Skin of body (tissue), 2 donors: ENCODE results near the gene USP17L17. TPM values are rescaled to one million over a fixed set of nuclear protein-coding genes. Genes with fewer than 3 reads are reported as not detected.
"Not testable (repeated sequence)": the region's sequence is repeated elsewhere in the genome, so short reads cannot be mapped to it uniquely, and the experiment has no call there.

Experiments
- DNase-seq: peaks from one replicate; lab custom pipeline; 2025; lab: John Stamatoyannopoulos, UW
- total RNA-seq: library from RNA; depleted of rRNA; stranded (reverse); fragments of >200 nt; gene quantifications from one replicate; pipeline ENCODE4 v1.2.3, GENCODE V29; 2014

The USP17L17 gene
- not detected for total RNA-seq

- DNase-seq, result not testable (repeated sequence)
Measured at GRCh38 chr4:9243579-9243978, at the start of gene USP17L17. USP17L17 (plus strand) TSS chr4:9243879; CDS start chr4:9243879, 0 bp downstream.

GRCh38 chr4:9210357-9210756, 33.3 kb upstream of the USP17L17 start, which contains the start of gene USP17L10:
USP17L10 (plus strand) TSS chr4:9210657; CDS start chr4:9210657, 0 bp downstream.
- DNase-seq, result not testable (repeated sequence)

- not testable (repeated sequence) for DNase-seq
Measured at GRCh38 chr4:9214701-9215100, 29.0 kb upstream of the USP17L17 start.

- DNase-seq, result not testable (repeated sequence)
Measured at GRCh38 chr4:9215105-9215504, 28.6 kb upstream of the USP17L17 start, which contains the start of gene USP17L11. USP17L11 (plus strand) TSS chr4:9215405; CDS start chr4:9215405, 0 bp downstream.

- not testable (repeated sequence) for DNase-seq
Measured at GRCh38 chr4:9219852-9220251, 23.8 kb upstream of the USP17L17 start, which contains the start of gene USP17L12. USP17L12 (plus strand) TSS chr4:9220152; CDS start chr4:9220152, 0 bp downstream.

GRCh38 chr4:9224596-9224995, 19.1 kb upstream of the USP17L17 start, which contains the start of gene USP17L13:
USP17L13 (plus strand) TSS chr4:9224896; CDS start chr4:9224896, 0 bp downstream.
- not testable (repeated sequence) for DNase-seq

GRCh38 chr4:9230249-9230648, 13.4 kb upstream of the USP17L17 start:
- not testable (repeated sequence) for DNase-seq

GRCh38 chr4:9234085-9234484, 9.6 kb upstream of the USP17L17 start, which contains the start of gene USP17L15:
USP17L15 (plus strand) TSS chr4:9234385; CDS start chr4:9234385, 0 bp downstream.
- not testable (repeated sequence) for DNase-seq

- not testable (repeated sequence) for DNase-seq
Measured at GRCh38 chr4:9238461-9238860, 5.2 kb upstream of the USP17L17 start.

- DNase-seq, result not testable (repeated sequence)
Measured at GRCh38 chr4:9247953-9248680, 4.4 kb downstream of the USP17L17 start, which contains the start of gene USP17L18. USP17L18 (plus strand) TSS chr4:9248630; CDS start chr4:9248630, 0 bp downstream.

GRCh38 chr4:9253078-9253477, 9.4 kb downstream of the USP17L17 start, which contains the start of gene USP17L19:
USP17L19 (plus strand) TSS chr4:9253378; CDS start chr4:9253378, 0 bp downstream.
- DNase-seq, result not testable (repeated sequence)

- DNase-seq, result not testable (repeated sequence)
Measured at GRCh38 chr4:9257824-9258223, 14.1 kb downstream of the USP17L17 start, which contains the start of gene USP17L20. USP17L20 (plus strand) TSS chr4:9258124; CDS start chr4:9258124, 0 bp downstream.

- not testable (repeated sequence) for DNase-seq
Measured at GRCh38 chr4:9262572-9262971, 18.9 kb downstream of the USP17L17 start, which contains the start of gene USP17L21. USP17L21 (plus strand) TSS chr4:9262872; CDS start chr4:9262872, 0 bp downstream.

GRCh38 chr4:9267319-9267718, 23.6 kb downstream of the USP17L17 start, which contains the start of gene USP17L22:
USP17L22 (plus strand) TSS chr4:9267619; CDS start chr4:9267619, 0 bp downstream.
- not testable (repeated sequence) for DNase-seq

GRCh38 chr4:9271719-9272118, 28.0 kb downstream of the USP17L17 start:
- not testable (repeated sequence) for DNase-seq

Other genes starting within 250 kb of the USP17L17 start
- not detected for gene FAM90A26, start 73.5 kb upstream of the USP17L17 start, total RNA-seq
- not detected for gene USP17L10, start 33.2 kb upstream of the USP17L17 start, total RNA-seq
- not detected for gene USP17L11, start 28.5 kb upstream of the USP17L17 start, total RNA-seq
- not detected for gene USP17L12, start 23.7 kb upstream of the USP17L17 start, total RNA-seq
- gene USP17L13, start 19.0 kb upstream of the USP17L17 start, total RNA-seq, result not detected
- not detected for gene USP17L15, start 9.5 kb upstream of the USP17L17 start, total RNA-seq
- gene USP17L18, start 4.8 kb downstream of the USP17L17 start, total RNA-seq, result not detected
- not detected for gene USP17L19, start 9.5 kb downstream of the USP17L17 start, total RNA-seq
- gene USP17L20, start 14.2 kb downstream of the USP17L17 start, total RNA-seq, result not detected
- gene USP17L21, start 19.0 kb downstream of the USP17L17 start, total RNA-seq, result not detected
- gene USP17L22, start 23.7 kb downstream of the USP17L17 start, total RNA-seq, result not detected
- gene USP17L24, start 81.3 kb downstream of the USP17L17 start, total RNA-seq, result not detected
- gene USP17L25, start 86.0 kb downstream of the USP17L17 start, total RNA-seq, result not detected
- gene USP17L26, start 90.8 kb downstream of the USP17L17 start, total RNA-seq, result not detected
- gene USP17L5, start 95.5 kb downstream of the USP17L17 start, total RNA-seq, result not detected
- not detected for gene USP17L27, start 100.3 kb downstream of the USP17L17 start, total RNA-seq
- not detected for gene USP17L28, start 105.0 kb downstream of the USP17L17 start, total RNA-seq
- gene USP17L29, start 109.8 kb downstream of the USP17L17 start, total RNA-seq, result not detected
- not detected for gene USP17L30, start 119.2 kb downstream of the USP17L17 start, total RNA-seq
- gene DEFB131A, start 200.5 kb downstream of the USP17L17 start, total RNA-seq, result not detected